DLD1 (cell line): ENCODE results near the gene LMNTD2.

Experiments
- in situ Hi-C: cut with HindIII; loops from 2 replicates; pipeline ENCODE4 v1.10.0; 2017; ENCODE audit warnings: low sequenced_read_pairs

Gene LMNTD2

GRCh38 chr11:568306-569157 is 8.0 kb upstream of the LMNTD2 start:
- in situ Hi-C loops: no loop called here

DNA sequence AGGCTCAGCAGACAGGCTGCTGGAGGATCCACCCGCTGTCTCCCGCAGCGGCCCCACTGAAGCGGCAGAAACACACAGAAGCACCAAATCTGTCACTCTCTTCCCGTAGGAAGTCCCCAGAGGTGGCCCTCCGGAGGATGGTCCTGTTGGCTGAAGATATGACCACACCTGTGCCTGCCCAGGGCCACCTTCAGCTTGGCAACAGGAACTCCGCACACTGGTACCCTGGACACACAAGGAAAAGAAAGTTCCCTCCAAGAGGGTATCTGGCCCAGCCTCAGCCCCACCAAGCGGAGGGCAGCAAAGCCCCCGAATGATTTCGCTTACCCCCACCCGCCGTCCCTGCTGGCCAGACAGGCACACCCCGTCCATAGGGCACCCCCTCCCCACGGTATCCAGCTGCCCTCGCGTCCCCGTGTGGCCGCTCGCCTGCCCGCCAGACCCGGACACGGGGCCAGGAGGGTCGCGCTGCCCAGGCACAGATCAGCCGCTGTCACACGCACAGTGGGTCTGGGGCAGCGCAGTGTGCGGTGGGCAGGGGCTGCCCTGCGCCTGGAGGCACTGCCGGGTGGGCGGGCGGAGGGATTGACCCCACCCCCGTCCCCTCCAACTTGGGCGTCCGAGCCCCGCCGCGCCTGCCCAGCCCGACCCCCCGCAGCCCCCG is 7.2 kb upstream of the LMNTD2 start:
- in situ Hi-C loops: no loop called here

DNA sequence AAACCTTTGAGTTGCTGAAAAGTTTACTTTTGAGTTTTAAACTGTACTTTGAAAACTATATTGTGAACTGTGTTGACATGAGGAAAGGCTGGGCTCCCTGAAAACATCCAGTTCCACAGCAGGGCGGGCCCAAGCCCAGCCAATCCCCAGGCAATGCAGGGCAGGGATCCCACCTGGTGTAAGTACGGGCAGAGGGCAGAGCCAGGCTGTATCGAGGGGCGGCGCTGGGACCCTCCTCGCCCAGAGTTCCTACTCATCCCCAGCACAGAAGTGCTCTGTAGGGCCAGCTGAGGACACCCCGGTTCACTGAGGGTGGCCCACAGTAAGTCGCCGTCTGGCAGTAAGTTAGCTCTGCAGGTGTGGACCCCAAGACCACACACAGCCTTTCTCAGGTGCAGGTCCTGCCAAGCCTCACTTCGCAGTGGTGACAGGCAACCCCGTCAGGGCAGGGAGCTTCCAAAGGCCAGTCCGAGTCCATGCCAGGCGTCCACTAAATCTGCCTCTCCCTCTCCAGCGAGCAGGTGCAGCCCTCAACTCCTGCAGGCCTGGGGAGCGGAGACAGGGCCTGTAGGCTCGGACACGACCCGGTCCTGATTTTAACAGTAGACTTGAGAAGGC is 6.6 kb upstream of the LMNTD2 start:
- in situ Hi-C loops: no loop called here

DNA sequence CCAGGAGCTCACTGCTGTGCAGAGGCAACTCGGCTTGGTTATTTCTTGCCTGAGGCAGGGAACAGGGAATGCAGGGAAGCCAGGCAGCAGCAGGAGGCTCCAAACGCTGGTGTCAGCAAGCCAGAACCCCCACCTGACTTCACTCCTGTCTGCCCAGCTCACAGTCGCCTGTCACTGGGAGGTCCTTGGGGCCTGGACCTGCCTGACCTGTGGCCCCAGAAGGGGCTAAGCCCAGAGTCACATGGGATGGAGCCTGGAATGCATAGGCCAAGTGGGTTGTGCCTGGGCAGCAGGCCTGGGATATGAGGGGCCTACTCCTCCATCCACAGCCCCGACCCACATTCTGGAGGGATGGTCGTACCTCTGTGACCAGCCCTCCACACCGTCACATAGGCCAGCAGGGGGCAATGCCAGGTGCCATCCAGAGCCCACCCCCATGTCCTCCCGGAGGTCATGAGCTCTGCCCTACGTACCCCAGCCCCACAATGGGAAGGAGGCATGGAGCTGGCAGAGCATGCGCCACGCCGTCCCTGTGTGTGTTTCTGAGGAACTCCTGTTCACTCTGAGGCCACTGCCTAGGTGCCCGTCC is 5.5 kb upstream of the LMNTD2 start:
- in situ Hi-C loops: no loop called here

- in situ Hi-C loops: no loop called here
These were observed 3.5 kb upstream of the LMNTD2 start for GRCh38 chr11:563812-564578.

DNA sequence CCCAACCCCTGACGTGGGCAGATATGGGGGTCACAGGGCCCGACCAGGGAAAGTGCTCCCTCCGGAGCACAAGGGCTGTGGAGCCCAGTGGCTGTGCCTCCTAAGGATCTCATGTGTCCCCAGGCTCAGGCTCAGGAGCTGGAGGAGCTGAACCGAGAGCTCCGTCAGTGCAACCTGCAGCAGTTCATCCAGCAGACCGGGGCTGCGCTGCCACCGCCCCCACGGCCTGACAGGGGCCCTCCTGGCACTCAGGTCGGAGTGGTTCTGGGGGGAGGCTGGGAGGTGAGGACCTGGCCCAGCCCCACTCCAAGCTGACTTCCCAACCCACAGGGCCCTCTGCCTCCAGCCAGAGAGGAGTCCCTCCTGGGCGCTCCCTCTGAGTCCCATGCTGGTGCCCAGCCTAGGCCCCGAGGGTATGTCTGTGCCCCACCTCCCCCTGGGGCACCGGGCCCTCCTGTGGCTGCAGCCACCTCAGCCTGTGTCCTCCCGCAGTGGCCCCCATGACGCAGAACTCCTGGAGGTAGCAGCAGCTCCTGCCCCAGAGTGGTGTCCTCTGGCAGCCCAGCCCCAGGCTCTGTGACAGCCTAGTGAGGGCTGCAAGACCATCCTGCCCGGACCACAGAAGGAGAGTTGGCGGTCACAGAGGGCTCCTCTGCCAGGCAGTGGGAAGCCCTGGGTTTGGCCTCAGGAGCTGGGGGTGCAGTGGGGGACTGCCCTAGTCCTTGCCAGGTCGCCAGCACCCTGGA is 2.7 kb upstream of the LMNTD2 start:
- in situ Hi-C loops: no loop called here

DNA sequence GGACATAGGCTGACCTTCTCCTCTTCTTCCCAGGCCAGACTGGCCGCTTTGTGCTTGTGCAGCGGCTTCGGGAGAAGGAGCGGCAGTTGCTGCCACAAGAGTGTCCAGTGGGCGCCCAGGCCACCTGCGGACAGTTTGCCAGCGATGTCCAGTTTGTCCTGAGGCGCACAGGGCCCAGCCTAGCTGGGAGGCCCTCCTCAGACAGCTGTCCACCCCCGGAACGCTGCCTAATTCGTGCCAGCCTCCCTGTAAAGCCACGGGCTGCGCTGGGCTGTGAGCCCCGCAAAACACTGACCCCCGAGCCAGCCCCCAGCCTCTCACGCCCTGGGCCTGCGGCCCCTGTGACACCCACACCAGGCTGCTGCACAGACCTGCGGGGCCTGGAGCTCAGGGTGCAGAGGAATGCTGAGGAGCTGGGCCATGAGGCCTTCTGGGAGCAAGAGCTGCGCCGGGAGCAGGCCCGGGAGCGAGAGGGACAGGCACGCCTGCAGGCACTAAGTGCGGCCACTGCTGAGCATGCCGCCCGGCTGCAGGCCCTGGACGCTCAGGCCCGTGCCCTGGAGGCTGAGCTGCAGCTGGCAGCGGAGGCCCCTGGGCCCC is 1.6 kb upstream of the LMNTD2 start:
- in situ Hi-C loops: no loop called here

DNA sequence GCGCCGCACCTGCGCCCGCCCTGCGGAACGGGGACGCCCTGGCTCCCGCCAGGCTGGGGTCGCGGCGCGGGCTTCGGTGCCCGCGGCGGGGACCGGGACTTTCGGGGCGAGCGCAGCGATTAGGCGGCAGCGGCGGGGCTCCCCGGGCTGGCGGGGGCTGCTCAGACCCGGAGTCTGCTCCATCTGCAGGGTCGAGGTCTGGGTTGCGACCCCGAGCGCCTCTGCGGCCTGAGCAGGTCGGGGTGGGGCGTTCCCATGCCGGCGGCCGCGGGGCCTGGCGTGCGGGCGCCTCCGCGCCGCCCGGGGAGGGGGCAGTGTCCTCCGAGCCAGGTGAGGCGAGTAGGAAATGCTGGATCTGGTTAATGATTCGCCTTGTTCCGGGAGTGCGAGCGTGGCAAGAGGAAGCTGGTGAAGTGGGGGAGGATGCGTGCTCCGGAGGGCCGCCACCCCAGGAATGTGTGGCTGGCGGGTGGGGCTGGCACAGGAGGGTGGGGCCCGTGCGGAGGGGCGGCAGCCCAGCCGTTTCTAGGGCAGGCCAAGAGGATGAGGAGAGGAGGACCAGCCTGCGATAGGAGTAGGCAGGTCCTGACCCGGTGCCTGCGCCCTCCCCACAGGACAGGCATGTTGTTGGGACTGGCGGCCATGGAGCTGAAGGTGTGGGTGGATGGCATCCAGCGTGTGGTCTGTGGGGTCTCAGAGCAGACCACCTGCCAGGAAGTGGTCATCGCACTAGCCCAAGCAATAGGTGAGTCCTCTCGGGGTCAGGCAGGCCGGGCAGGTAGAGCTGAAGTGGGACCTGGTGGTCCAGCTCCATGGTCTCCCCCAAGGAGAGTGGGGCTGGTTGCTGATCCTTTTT is 838 bp upstream of the LMNTD2 start:
- in situ Hi-C loops: no loop called here

- in situ Hi-C loops: no loop called here
These were observed 730 bp downstream of the LMNTD2 start for GRCh38 chr11:559712-560304.

GRCh38 chr11:559020-559620 is 1.4 kb downstream of the LMNTD2 start:
- in situ Hi-C loops: no loop called here

GRCh38 chr11:558503-558902 is 2.0 kb downstream of the LMNTD2 start:
- in situ Hi-C loops: no loop called here

- in situ Hi-C loops: no loop called here
These were observed 3.0 kb downstream of the LMNTD2 start for GRCh38 chr11:557328-558132.

DNA sequence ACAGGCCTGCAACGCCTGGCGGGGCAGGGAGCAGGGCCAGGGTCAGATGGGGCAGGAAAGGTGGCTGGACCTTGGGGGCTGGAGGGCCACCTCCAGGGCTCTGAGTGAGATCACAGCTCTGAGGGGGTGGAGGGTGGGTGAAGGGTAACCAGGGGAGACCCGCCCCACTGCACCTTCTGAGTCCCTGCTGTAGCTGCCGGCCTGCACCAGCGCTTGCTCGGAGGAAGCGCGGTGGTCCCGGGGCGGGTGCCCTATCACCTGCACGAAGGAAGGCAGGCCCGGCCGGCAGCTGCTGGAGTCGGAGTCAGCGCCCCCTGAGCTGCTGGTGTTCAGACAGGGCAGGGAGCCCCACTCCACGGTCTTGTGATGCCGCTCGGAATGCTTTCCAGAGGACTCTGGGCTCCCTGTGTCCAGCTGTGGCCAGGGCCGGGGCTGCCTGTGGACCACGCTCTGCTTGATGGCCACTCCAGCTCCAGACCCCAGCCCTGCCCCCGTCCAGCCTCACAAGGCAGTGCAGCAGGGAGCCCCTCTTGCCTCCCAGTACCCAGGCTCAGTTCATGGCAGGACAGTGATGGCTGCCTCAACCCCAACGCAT is 3.8 kb downstream of the LMNTD2 start:
- in situ Hi-C loops: no loop called here

- in situ Hi-C loops: no loop called here
These were observed 4.5 kb downstream of the LMNTD2 start for GRCh38 chr11:555780-556661.

DNA sequence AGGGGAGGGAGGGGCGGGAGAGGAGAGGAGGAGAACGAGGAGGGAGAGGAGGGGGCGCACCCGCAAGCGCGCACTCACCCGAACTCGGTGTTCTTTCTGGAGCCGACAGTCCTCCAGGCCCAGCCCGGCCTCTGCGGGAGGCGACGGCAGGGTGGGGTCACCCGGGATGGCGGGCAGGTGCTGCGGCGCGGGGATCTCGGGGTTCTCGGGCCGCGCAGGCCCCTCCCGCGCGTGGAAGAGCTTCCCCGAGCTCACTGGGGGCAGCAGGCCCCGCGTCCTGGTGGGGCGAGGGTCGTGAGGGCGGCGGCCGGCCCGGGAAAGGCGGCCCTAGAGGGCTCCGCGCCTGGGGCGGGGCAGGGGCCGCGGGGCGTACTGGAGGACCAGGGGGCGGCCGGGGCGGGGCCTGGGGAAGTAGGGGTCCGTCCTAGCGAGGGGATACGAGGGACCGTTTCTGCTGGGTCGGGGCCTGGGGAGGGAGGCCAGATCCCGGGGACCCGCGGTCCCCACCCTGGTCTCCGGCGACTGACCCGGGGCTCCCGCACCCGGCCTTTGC is 5.2 kb downstream of the LMNTD2 start:
- in situ Hi-C loops: no loop called here
